Mesothelial cell of epicardium (in vitro differentiated cells): ENCODE results near the gene CCDC160. TPM values are rescaled to one million over a fixed set of nuclear protein-coding genes. Genes with fewer than 3 reads are reported as not detected.
"Not testable (repeated sequence)": the region's sequence is repeated elsewhere in the genome, so short reads cannot be mapped to it uniquely, and the experiment has no call there.

Experiments used
- DNase-seq, 2 experiments: peaks; one replicate each; pipeline ENCODE4 v3.0.0; 2021; ENCODE audit warnings: low spot score in 2 of 2; ENCODE audit not compliant: unreplicated experiment in 2 of 2
- H3K27ac Mint-ChIP-seq: 2 replicates; pipeline ENCODE4 v1.8.0; 2021; ENCODE audit warnings: mixed read lengths
- H3K27me3 Mint-ChIP-seq: 2 replicates; pipeline ENCODE4 v1.8.0; 2021; ENCODE audit warnings: low read depth, mixed read lengths
- H3K36me3 Mint-ChIP-seq: 2 replicates; pipeline ENCODE4 v1.8.0; 2021; ENCODE audit warnings: mixed read lengths
- H3K4me1 Mint-ChIP-seq: 2 replicates; pipeline ENCODE4 v1.8.0; 2021; ENCODE audit warnings: mixed read lengths
- H3K4me3 Mint-ChIP-seq: 2 replicates; pipeline ENCODE4 v1.8.0; 2021; ENCODE audit warnings: mild to moderate bottlenecking, moderate library complexity, mixed read lengths
- H3K9me3 Mint-ChIP-seq: 2 replicates; pipeline ENCODE4 v1.8.0; 2021; ENCODE audit warnings: mixed read lengths
- total RNA-seq: library from RNA; stranded (reverse); gene quantifications from 3 replicates; pipeline ENCODE4 v1.2.1, GENCODE V29; 2021
- TF ChIP-seq, protein P1 (sequence below): fragments of 200-600 bp; sonication (generic); IDR thresholded peaks from one replicate; pipeline ENCODE4 v1.5.0; 2021; ENCODE audit warnings: antibody characterized with exemption; ENCODE audit not compliant: unreplicated experiment

CCDC160 gene
- total RNA-seq, 1 donor from 2014 or later = 0.63 TPM

DNA sequence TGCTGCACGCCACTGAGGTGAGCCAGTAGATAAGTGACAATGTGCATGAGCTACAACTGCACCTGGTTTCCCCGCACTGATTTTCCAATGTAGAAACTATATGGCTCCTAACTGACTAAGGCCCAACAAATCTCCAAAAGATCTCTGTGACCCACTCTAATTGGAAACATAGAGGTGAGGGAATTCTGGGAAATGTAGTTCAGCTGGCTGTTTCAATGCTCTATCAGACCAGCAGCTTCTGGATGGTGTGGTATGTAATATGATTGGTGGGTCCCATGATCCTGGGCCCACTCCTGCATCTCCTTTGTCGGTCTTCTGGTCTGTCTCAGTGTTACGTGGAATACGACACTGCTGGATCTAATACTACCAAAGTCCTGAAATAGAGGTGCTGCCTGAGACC lies 18.6 kb downstream of the CCDC160 start:
- Mint-ChIP-seq H3K36me3 (no peaks in the 10 kb centered on the region), H3K9me3 (peaks cover 23% of the 10 kb centered on the region), H3K4me3 (no peak overlapping the region), H3K4me1 (peaks cover 18% of the 10 kb centered on the region), H3K27me3 (no peaks in the 10 kb centered on the region), H3K27ac (no peak overlapping the region)
- no peak for DNase-seq
- TF ChIP-seq, protein P1, sequence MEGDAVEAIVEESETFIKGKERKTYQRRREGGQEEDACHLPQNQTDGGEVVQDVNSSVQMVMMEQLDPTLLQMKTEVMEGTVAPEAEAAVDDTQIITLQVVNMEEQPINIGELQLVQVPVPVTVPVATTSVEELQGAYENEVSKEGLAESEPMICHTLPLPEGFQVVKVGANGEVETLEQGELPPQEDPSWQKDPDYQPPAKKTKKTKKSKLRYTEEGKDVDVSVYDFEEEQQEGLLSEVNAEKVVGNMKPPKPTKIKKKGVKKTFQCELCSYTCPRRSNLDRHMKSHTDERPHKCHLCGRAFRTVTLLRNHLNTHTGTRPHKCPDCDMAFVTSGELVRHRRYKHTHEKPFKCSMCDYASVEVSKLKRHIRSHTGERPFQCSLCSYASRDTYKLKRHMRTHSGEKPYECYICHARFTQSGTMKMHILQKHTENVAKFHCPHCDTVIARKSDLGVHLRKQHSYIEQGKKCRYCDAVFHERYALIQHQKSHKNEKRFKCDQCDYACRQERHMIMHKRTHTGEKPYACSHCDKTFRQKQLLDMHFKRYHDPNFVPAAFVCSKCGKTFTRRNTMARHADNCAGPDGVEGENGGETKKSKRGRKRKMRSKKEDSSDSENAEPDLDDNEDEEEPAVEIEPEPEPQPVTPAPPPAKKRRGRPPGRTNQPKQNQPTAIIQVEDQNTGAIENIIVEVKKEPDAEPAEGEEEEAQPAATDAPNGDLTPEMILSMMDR = no peak

DNA sequence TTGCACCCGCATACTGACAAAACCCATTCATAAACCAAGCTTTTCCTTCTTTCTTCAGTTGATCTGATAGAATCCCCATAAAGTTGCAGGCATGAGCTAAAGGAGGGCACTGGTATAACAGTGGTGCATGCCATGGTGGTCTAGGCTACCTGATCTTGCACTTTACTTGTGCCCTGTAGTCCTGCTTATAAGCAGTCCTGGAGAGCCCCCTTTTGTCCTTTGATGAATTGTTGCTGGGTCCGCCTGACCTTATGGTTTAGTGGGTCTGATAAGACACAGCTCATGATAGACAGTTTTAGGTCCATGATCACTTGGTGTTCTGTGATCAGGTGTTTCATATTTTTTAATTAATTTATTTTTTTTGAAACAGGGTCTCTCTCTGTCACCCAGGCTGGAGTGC lies 19.7 kb downstream of the CCDC160 start:
- TF ChIP-seq, protein P1 = no peak
- DNase-seq = no peak
- Mint-ChIP-seq H3K9me3 (peaks cover 18% of the 10 kb centered on the region), H3K4me3 (no peak overlapping the region), H3K27ac (no peak overlapping the region), H3K4me1 (peaks cover 18% of the 10 kb centered on the region), H3K36me3 (no peaks in the 10 kb centered on the region), H3K27me3 (no peaks in the 10 kb centered on the region)

GRCh38 chrX:134258202-134258601 lies 21.2 kb downstream of the CCDC160 start:
- TF ChIP-seq, protein P1 = no peak
- DNase-seq = no peak
- no peaks in the 10 kb centered on the region for H3K27me3 Mint-ChIP-seq
- peaks cover 18% of the 10 kb centered on the region for H3K9me3 Mint-ChIP-seq
- H3K4me3 Mint-ChIP-seq = no peak overlapping the region
- H3K4me1 Mint-ChIP-seq = peaks cover 10% of the 10 kb centered on the region
- H3K36me3 Mint-ChIP-seq = no peaks in the 10 kb centered on the region
- no peak overlapping the region for H3K27ac Mint-ChIP-seq

DNA sequence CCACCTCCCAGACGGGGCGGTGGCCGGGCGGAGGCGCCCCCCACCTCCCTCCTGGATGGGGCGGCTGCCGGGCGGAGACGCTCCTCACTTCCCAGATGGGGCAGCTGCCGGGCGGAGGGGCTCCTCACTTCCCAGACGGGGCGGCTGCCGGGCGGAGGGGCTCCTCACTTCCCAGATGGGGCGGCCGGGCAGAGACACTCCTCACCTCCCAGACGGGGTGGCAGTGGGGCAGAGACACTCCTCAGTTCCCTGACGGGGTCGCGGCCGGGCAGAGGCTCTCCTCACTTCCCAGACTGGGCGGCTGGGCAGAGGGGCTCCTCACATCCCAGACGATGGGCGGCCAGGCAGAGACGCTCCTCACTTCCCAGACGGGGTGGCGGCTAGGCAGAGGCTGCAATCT lies 49.0 kb downstream of the CCDC160 start:
- H3K27me3 Mint-ChIP-seq, H3K36me3 Mint-ChIP-seq, H3K27ac Mint-ChIP-seq, H3K4me3 Mint-ChIP-seq, H3K4me1 Mint-ChIP-seq, DNase-seq: not testable (repeated sequence)
- H3K9me3 Mint-ChIP-seq = peaks cover 23% of the 10 kb centered on the region

DNA sequence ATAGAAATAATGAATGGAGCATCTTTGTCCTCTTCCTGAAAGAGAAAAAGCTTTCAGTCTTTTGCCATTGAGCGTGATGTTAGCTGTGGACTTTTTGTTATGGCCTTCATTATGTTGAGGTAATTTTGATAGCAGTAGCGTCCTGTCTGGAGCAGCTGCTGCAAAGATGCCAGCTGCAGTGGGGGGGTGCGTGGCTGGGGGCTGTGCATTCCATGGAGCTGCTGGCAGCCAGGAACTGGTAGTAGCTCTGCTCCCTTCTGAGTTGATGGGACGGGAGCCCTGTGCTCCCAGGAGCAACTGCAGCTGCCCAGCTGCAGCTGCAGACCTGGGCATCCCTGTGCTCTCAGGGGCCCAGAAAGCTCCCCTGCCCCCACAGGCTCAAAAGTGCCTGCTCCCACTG lies 50.4 kb downstream of the CCDC160 start:
- no peak for DNase-seq
- TF ChIP-seq, protein P1 = no peak
- no peak overlapping the region for H3K27ac Mint-ChIP-seq
- peaks cover 24% of the 10 kb centered on the region for H3K9me3 Mint-ChIP-seq
- H3K4me3 Mint-ChIP-seq = no peak overlapping the region
- peaks cover 1% of the 10 kb centered on the region for H3K36me3 Mint-ChIP-seq
- H3K27me3 Mint-ChIP-seq = no peaks in the 10 kb centered on the region
- no peaks in the 10 kb centered on the region for H3K4me1 Mint-ChIP-seq

DNA sequence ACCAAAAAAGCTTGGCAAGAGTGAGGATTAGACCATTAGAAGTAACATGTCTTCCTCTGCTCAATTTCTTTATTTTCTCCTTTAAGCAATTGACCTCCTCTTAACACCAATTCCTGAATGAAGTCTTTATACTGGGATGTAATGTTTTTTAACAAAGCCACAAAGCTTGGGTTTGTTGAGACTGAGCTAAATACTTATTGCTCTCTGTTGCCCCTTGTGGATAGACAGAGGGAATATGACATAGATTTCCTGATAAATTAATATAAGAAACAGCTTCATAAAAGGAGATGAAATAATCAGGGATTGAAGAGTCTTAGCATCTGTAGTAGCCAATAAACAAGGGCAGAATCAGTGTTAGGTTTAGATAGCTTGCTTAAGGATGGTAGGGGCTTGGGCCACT lies 57.6 kb downstream of the CCDC160 start:
- DNase-seq = no peak
- Mint-ChIP-seq H3K4me1 (no peaks in the 10 kb centered on the region), H3K27me3 (no peaks in the 10 kb centered on the region), H3K36me3 (no peaks in the 10 kb centered on the region), H3K9me3 (peaks cover 41% of the 10 kb centered on the region), H3K27ac (no peak overlapping the region), H3K4me3 (no peak overlapping the region)
- TF ChIP-seq, protein P1 = peak; percentile 26

Other genes starting within 250 kb of the CCDC160 start
- 43.8 to 45.5 TPM (median 45.0 TPM) in 3 replicates for gene PHF6, start 136.1 kb downstream of the CCDC160 start, total RNA-seq
- gene HPRT1, start 223.0 kb downstream of the CCDC160 start, total RNA-seq = 17.8 to 21.8 TPM (median 18.3 TPM) in 3 replicates